NB4 (cell line): ENCODE results near the gene GBP6.

Source experiments
- DNase-seq: peaks from one replicate; pipeline ENCODE4 v3.0.0; 2010; ENCODE audit warnings: low read depth
- H3K4me3 ChIP-seq: one replicate; pipeline ENCODE4 v1.5.1; 2011; ENCODE audit warnings: mild to moderate bottlenecking, low read depth, low read length, moderate library complexity
- MYC ChIP-seq: IDR thresholded peaks from 2 replicates; pipeline ENCODE4 v1.6.1; 2011; ENCODE audit warnings: low read depth, low read length
- POLR2A ChIP-seq: IDR thresholded peaks from 2 replicates; pipeline ENCODE4 v1.6.1; 2011; ENCODE audit warnings: mild to moderate bottlenecking; ENCODE audit not compliant: insufficient read length; ENCODE audit errors: extremely low read depth
- TF ChIP-seq, protein P1 (sequence below): IDR thresholded peaks from one replicate; pipeline ENCODE4 v1.5.1; 2012; ENCODE audit warnings: low read depth, low read length
- TF ChIP-seq, protein P2 (sequence below): IDR thresholded peaks from 2 replicates; pipeline ENCODE4 v1.6.1; 2011; ENCODE audit warnings: low read depth, low read length

GBP6 gene

DNA sequence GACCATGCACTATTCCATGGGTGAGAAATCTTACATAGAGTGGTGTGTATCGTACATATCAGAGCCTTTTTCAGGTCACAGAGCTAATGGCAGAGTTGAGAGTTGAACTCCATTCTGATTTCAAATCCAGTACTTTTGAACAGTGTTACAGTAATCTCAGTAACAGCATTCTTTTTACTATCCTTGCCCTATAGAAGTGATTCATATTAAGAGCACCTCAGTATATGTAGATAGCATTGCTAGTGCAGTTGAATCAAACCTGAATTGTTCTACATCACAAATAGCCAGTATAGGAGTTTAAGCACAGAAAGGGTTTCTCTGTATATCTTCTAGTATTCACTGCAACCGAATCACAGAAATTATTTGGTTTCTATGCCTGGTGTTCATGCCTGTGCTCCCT, 11.4 kb upstream of the GBP6 start:
- no peak for TF ChIP-seq POLR2A
- TF ChIP-seq, protein P1, sequence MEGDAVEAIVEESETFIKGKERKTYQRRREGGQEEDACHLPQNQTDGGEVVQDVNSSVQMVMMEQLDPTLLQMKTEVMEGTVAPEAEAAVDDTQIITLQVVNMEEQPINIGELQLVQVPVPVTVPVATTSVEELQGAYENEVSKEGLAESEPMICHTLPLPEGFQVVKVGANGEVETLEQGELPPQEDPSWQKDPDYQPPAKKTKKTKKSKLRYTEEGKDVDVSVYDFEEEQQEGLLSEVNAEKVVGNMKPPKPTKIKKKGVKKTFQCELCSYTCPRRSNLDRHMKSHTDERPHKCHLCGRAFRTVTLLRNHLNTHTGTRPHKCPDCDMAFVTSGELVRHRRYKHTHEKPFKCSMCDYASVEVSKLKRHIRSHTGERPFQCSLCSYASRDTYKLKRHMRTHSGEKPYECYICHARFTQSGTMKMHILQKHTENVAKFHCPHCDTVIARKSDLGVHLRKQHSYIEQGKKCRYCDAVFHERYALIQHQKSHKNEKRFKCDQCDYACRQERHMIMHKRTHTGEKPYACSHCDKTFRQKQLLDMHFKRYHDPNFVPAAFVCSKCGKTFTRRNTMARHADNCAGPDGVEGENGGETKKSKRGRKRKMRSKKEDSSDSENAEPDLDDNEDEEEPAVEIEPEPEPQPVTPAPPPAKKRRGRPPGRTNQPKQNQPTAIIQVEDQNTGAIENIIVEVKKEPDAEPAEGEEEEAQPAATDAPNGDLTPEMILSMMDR = no peak
- TF ChIP-seq, protein P2, sequence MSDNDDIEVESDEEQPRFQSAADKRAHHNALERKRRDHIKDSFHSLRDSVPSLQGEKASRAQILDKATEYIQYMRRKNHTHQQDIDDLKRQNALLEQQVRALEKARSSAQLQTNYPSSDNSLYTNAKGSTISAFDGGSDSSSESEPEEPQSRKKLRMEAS = no peak
- TF ChIP-seq MYC = no peak
- DNase-seq = no peak
- H3K4me3 ChIP-seq = no peak overlapping the region

DNA sequence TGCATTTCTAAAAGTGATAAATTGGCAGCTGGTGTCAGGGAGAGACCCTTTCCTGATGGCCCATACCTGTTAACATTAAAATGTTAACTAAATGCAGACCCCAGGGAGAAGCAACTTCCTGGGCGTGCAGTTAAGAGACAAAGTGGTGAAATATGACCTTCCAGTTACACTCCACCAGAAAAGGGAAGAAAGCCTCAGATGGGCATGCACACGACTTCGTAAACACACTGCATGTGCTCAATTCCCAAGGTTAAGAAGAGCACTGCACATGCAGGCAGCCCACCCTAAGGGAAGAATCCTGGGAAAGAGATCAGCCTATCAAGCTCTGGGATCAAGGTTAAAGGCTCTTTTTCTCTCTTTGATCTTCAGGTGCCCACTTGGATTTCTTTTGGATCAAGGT, 9.7 kb upstream of the GBP6 start:
- TF ChIP-seq MYC = peak; percentile 72
- no peak for TF ChIP-seq POLR2A
- TF ChIP-seq, protein P2 = peak; percentile 84
- TF ChIP-seq, protein P1 = no peak
- peak; percentile 75 for DNase-seq
- no peak overlapping the region for H3K4me3 ChIP-seq

DNA sequence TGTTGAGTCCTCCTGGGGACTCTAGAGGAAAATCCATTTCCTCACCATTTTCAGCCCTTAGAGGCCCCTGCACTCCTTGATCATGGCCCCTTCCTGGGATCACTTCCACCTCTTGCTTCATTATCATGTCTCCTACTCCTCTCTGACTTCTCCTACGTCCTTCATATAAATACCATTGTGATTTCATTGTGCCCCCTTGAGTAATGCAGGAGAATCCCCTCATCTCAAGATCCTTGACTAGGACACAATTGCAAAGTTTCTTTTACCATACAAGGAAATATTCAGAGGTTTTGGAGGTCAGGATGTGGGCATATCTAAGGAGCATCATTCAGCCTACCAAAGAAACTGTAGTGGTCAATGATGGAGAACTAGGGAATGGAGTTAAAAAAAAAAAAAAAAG, 8.8 kb upstream of the GBP6 start:
- peak; percentile 23 for DNase-seq
- no peak overlapping the region for H3K4me3 ChIP-seq
- TF ChIP-seq, protein P2 = no peak
- TF ChIP-seq MYC (no peak), POLR2A (no peak)
- TF ChIP-seq, protein P1 = no peak

DNA sequence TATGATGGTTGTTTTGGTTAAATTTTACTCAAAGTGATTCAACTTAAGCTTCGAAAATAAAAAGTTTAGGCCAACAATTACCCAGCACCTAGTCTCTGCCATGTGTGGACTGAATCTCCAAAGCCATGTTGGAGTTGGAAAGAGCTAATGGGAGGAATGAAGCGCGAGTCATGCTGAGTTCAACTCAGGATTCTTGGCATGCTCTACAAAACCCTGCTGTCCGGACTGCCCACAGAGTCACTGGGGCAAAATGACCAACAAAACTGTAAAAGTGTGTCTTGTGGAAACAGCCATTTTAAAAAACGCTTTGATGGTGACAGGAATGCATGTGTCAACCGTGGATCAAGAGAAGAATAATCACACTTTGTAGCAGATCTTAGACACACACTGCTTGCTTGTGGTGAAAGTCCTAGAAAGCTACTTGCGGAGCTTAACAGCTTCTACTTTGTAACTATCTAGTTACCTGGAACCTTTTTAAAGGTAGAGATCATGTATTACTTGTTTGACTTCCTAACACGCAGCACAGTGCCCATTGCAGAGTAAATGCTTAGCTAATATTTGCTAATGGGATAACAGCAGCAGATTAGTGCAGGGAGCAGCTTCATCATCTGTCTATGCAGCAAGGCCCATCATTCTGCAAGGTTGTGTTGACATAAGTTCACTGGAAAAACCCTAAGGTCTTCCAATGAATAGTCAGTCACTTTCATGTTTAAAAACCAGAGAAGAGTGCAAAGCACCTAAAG, 7.0 kb upstream of the GBP6 start:
- no peak overlapping the region for H3K4me3 ChIP-seq
- TF ChIP-seq, protein P2 = no peak
- TF ChIP-seq, protein P1 = no peak
- TF ChIP-seq MYC = no peak
- no peak for TF ChIP-seq POLR2A
- DNase-seq = no peak

DNA sequence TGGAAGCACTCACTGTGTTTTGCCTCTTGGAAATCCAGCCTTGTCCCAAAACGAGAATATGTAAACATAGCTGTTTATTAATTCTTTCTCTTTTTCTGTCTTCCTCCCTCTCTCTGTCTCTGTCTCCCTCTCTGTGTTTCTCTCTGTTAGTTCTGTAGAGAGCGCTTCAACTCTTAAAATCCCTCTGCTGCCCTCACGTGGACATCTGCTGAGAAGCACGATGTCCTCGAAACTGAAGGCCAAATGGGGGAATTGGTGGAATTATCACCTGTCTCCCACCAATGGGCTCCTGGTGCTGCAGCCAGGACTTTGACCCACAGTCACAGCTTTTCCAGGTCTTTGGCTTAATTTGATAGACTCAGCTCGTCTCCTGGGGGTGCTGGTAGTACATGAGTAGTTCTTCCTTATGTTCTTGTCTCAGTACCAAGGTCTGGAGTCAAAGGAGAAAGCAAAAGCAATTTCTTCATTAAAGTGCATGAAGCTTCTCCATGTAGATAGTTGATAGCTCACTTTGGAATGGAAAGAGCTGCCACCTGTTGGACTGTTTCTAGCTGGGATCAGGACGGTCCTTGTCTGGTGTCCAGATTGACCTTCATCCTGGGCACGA, 5.5 kb upstream of the GBP6 start:
- TF ChIP-seq, protein P2 = peak; percentile 92
- TF ChIP-seq MYC (peak; percentile 35; the same call in 1 of the 2 replicates), POLR2A (no peak)
- TF ChIP-seq, protein P1 = peak; percentile 64
- no peak overlapping the region for H3K4me3 ChIP-seq
- DNase-seq = peak; percentile 78
